Osteoblast (primary cell): ENCODE measurements around the gene EEF1AKMT1. TPM values are rescaled to one million over a fixed set of nuclear protein-coding genes. Genes with fewer than 3 reads are reported as not detected.

Experiments
- DNase-seq: peaks from one replicate; pipeline ENCODE4 v3.0.0; 2011; ENCODE audit warnings: low spot score, mixed read lengths; ENCODE audit not compliant: insufficient read length; ENCODE audit errors: missing footprints
- H2AFZ ChIP-seq: 2 replicates; pipeline ENCODE4 v1.6.0; 2011; ENCODE audit warnings: mild to moderate bottlenecking, low read length
- H3K27ac ChIP-seq: 2 replicates; pipeline ENCODE4 v1.5.1; 2011; ENCODE audit warnings: mild to moderate bottlenecking, low read depth, low read length, moderate library complexity
- H3K27me3 ChIP-seq: 2 replicates; pipeline ENCODE4 v1.6.0; 2012; ENCODE audit warnings: mild to moderate bottlenecking, control low read depth, inconsistent platforms, low read length, moderate library complexity; ENCODE audit not compliant: insufficient read depth
- H3K36me3 ChIP-seq: 2 replicates; pipeline ENCODE4 v1.5.1; 2011; ENCODE audit warnings: mild to moderate bottlenecking, low read length, control low read depth, moderate library complexity; ENCODE audit not compliant: insufficient read depth
- H3K4me1 ChIP-seq: 2 replicates; pipeline ENCODE4 v1.5.1; 2011; ENCODE audit warnings: mild to moderate bottlenecking, low read length, control low read depth, moderate library complexity; ENCODE audit not compliant: insufficient read depth
- H3K4me2 ChIP-seq: 2 replicates; pipeline ENCODE4 v1.6.0; 2011; ENCODE audit warnings: mild to moderate bottlenecking, low read length; ENCODE audit not compliant: insufficient read depth
- H3K4me3 ChIP-seq: fragments of 200-600 bp; sonication (generic); 3 replicates; pipeline ENCODE4 v1.5.1; 2012; ENCODE audit warnings: mild to moderate bottlenecking, low read length, inconsistent platforms; ENCODE audit not compliant: insufficient read depth
- H3K79me2 ChIP-seq: 2 replicates; pipeline ENCODE4 v1.6.0; 2012; ENCODE audit warnings: mild to moderate bottlenecking, low read length, control low read depth, inconsistent platforms; ENCODE audit not compliant: insufficient read depth
- H3K9me3 ChIP-seq: 2 replicates; pipeline ENCODE4 v1.5.1; 2011; ENCODE audit warnings: low read depth, low read length, control low read depth
- H4K20me1 ChIP-seq: 2 replicates; pipeline ENCODE4 v1.6.0; 2012; ENCODE audit warnings: mild to moderate bottlenecking, low read length, control low read depth; ENCODE audit not compliant: insufficient read depth
- CTCF ChIP-seq: IDR thresholded peaks from 2 replicates; pipeline ENCODE4 v1.5.1; 2011; ENCODE audit warnings: mild to moderate bottlenecking, low read depth, low read length, moderate library complexity; ENCODE audit errors: extremely low read depth
- total RNA-seq: library from RNA; depleted of rRNA; stranded (reverse); fragments of >200 nt; gene quantifications from 2 replicates; pipeline ENCODE4 v1.2.3, GENCODE V29; 2012

Gene EEF1AKMT1
- total RNA-seq, 1 donor, result 7.6 TPM

GRCh38 chr13:20719783-20720182, 54.0 kb downstream of the EEF1AKMT1 start:
- no peak for TF ChIP-seq CTCF
- Histone ChIP-seq H3K4me3 (no peak overlapping the region), H3K27ac (no peak overlapping the region), H2AFZ (no peak overlapping the region), H3K79me2 (no peaks in the 10 kb centered on the region), H3K27me3 (no peaks in the 10 kb centered on the region), H4K20me1 (no peaks in the 10 kb centered on the region), H3K9me3 (no peaks in the 10 kb centered on the region), H3K4me2 (no peak overlapping the region), H3K36me3 (no peaks in the 10 kb centered on the region), H3K4me1 (peaks cover 14% of the 10 kb centered on the region)
- DNase-seq, result peak; percentile 69

- H3K27me3 ChIP-seq, result no peaks in the 10 kb centered on the region
- H3K27ac ChIP-seq, result no peak overlapping the region
- H3K9me3 ChIP-seq, result no peaks in the 10 kb centered on the region
- no peaks in the 10 kb centered on the region for H3K79me2 ChIP-seq
- H2AFZ ChIP-seq, result no peak overlapping the region
- H4K20me1 ChIP-seq, result no peaks in the 10 kb centered on the region
- no peak for TF ChIP-seq CTCF
- DNase-seq, result no peak
- peaks cover 21% of the 10 kb centered on the region for H3K4me1 ChIP-seq
- H3K36me3 ChIP-seq, result no peaks in the 10 kb centered on the region
- H3K4me2 ChIP-seq, result no peak overlapping the region
- no peak overlapping the region for H3K4me3 ChIP-seq
Observed at GRCh38 chr13:20718958-20719566, 54.7 kb downstream of the EEF1AKMT1 start.

- no peak for TF ChIP-seq CTCF
- no peaks in the 10 kb centered on the region for H3K9me3 ChIP-seq
- no peak for DNase-seq
- H3K79me2 ChIP-seq, result no peaks in the 10 kb centered on the region
- no peak overlapping the region for H3K4me2 ChIP-seq
- peaks cover 33% of the 10 kb centered on the region for H3K4me1 ChIP-seq
- H3K4me3 ChIP-seq, result no peak overlapping the region
- H3K27me3 ChIP-seq, result no peaks in the 10 kb centered on the region
- H3K36me3 ChIP-seq, result no peaks in the 10 kb centered on the region
- no peaks in the 10 kb centered on the region for H4K20me1 ChIP-seq
- H2AFZ ChIP-seq, result no peak overlapping the region
- H3K27ac ChIP-seq, result no peak overlapping the region
Observed at GRCh38 chr13:20717581-20718542, 55.9 kb downstream of the EEF1AKMT1 start.

GRCh38 chr13:20716951-20717350, 56.8 kb downstream of the EEF1AKMT1 start:
- H4K20me1 ChIP-seq, result no peaks in the 10 kb centered on the region
- no peaks in the 10 kb centered on the region for H3K9me3 ChIP-seq
- no peak for DNase-seq
- H3K27me3 ChIP-seq, result no peaks in the 10 kb centered on the region
- H3K36me3 ChIP-seq, result no peaks in the 10 kb centered on the region
- H3K4me1 ChIP-seq, result peaks cover 34% of the 10 kb centered on the region
- H2AFZ ChIP-seq, result no peak overlapping the region
- TF ChIP-seq CTCF, result no peak
- H3K4me3 ChIP-seq, result no peak overlapping the region
- H3K4me2 ChIP-seq, result no peak overlapping the region
- no peak overlapping the region for H3K27ac ChIP-seq
- no peaks in the 10 kb centered on the region for H3K79me2 ChIP-seq
